Fibroblast of lung (primary cell): ENCODE data around the gene CAMK1G. TPM values are rescaled to one million over a fixed set of nuclear protein-coding genes. Genes with fewer than 3 reads are reported as not detected.

ENCODE experiments used
- DNase-seq, 2 donors: peaks; one replicate each; pipeline versions ENCODE4 v3.0.0 to v3.0.0-alpha.2; 2010; ENCODE audit warnings: low read depth in 2 of 2
- H2AFZ ChIP-seq: 2 replicates; pipeline ENCODE4 v1.5.1; 2012; ENCODE audit warnings: low read length, control low read depth, inconsistent platforms
- H3K27ac ChIP-seq: 2 replicates; pipeline ENCODE4 v1.5.1; 2011; ENCODE audit warnings: low read length, control low read depth; ENCODE audit not compliant: insufficient read depth
- H3K27me3 ChIP-seq: 2 replicates; pipeline ENCODE4 v1.5.1; 2011; ENCODE audit warnings: mild to moderate bottlenecking, low read length; ENCODE audit not compliant: control insufficient read depth, insufficient read depth
- H3K36me3 ChIP-seq: 2 replicates; pipeline ENCODE4 v1.5.1; 2011; ENCODE audit warnings: low read length; ENCODE audit not compliant: control insufficient read depth, insufficient read depth
- H3K4me1 ChIP-seq: 2 replicates; pipeline ENCODE4 v1.5.1; 2011; ENCODE audit warnings: low read length; ENCODE audit not compliant: control insufficient read depth, insufficient read depth; ENCODE audit errors: extremely low read depth
- H3K4me2 ChIP-seq: 2 replicates; pipeline ENCODE4 v1.5.1; 2011; ENCODE audit warnings: low read length, control low read depth; ENCODE audit not compliant: insufficient read depth; ENCODE audit errors: extremely low read depth
- H3K4me3 ChIP-seq, 4 experiments: fragments of 200-600 bp in 1 of 4; sonication (generic) in 1 of 4; replicated peaks in 1 of 4; 2 replicates each; pipeline ENCODE4 v1.5.1; 2011 to 2016; ENCODE audit warnings: low read length in 4 of 4, low read depth in 3 of 4, mild to moderate bottlenecking in 3 of 4, control low read depth in 2 of 4, inconsistent platforms in 1 of 4, mixed read lengths in 1 of 4; ENCODE audit not compliant: insufficient read depth in 1 of 4; ENCODE audit errors: control extremely low read depth in 1 of 4
- H3K79me2 ChIP-seq: 2 replicates; pipeline ENCODE4 v1.5.1; 2012; ENCODE audit warnings: mild to moderate bottlenecking, low read length, inconsistent platforms; ENCODE audit not compliant: control insufficient read depth, insufficient read depth
- H3K9ac ChIP-seq: 2 replicates; pipeline ENCODE4 v1.5.1; 2011; ENCODE audit warnings: mild to moderate bottlenecking, low read length, control low read depth; ENCODE audit not compliant: insufficient read depth
- H3K9me3 ChIP-seq: 2 replicates; pipeline ENCODE4 v1.5.1; 2012; ENCODE audit warnings: low read depth, low read length; ENCODE audit not compliant: control insufficient read depth, insufficient read depth
- H4K20me1 ChIP-seq: 2 replicates; pipeline ENCODE4 v1.5.1; 2011; ENCODE audit warnings: low read length; ENCODE audit not compliant: control insufficient read depth, insufficient read depth; ENCODE audit errors: extremely low read depth
- EZH2 ChIP-seq: IDR thresholded peaks from 2 replicates; pipeline ENCODE4 v1.5.1; 2012; ENCODE audit warnings: low read length, control low read depth, mild to moderate bottlenecking; ENCODE audit errors: missing control alignments
- polyA plus RNA-seq, 2 donors: library from polyadenylated mRNA; depleted of rRNA in 1 of 2; stranded (reverse) in 1 of 2; unstranded in 1 of 2; fragments of >200 nt; gene quantifications; 2 replicates each; pipeline ENCODE4 v1.2.1, GENCODE V29; 2011 to 2012; ENCODE audit warnings: missing spikeins in 1 of 2
- total RNA-seq: library from RNA; depleted of rRNA; stranded (reverse); fragments of >200 nt; gene quantifications from 2 replicates; pipeline ENCODE4 v1.2.1, GENCODE V29; 2014
- TF ChIP-seq, protein P1 (sequence below), 2 donors: IDR thresholded peaks in 1 of 2; conservative IDR thresholded peaks in 1 of 2; 1 replicate in 1 of 2; 2 replicates in 1 of 2; pipeline ENCODE4 v1.5.1; 2011 to 2012; ENCODE audit warnings: low read length in 2 of 2, control low read depth in 1 of 2, inconsistent platforms in 1 of 2, low read depth in 1 of 2, mild to moderate bottlenecking in 1 of 2

Gene CAMK1G
- total and polyA plus RNA-seq, 2 donors (not counting 1 experiment from before 2014, with no cell fraction given): 0.96 to 1.7 TPM

DNA sequence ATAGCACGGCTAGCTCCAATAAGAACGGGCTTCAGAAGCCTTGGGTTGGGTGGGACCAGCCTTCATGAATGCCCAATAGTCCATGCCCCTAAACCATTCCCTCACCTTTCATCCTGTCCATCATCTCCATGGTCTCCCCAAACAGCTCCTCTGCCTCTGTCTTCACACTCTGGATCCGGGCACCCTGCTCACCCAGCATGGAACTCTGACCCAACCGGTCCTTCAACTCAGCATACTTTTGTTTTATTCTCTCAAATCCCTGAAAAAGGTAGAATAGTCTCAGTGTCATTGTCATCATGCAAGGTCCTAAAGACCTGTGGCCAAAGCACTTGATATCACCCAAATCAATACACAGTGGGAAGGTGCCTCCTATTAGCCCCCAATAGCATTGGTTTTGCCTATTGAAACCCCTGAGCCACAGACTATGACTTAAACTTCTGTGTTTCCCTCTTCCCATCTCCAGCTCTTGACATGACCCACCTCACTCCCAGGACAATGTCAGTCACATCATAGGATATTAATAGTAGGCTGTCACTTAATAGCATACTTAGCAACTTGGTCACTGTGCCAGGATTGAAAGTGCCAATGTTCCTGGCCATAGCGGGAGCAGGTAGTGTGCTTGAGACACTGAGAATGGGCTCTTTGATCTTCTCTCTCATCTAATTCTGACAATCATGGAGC lies 33.0 kb downstream of the CAMK1G start:
- TF ChIP-seq EZH2: no peak
- TF ChIP-seq, protein P1, sequence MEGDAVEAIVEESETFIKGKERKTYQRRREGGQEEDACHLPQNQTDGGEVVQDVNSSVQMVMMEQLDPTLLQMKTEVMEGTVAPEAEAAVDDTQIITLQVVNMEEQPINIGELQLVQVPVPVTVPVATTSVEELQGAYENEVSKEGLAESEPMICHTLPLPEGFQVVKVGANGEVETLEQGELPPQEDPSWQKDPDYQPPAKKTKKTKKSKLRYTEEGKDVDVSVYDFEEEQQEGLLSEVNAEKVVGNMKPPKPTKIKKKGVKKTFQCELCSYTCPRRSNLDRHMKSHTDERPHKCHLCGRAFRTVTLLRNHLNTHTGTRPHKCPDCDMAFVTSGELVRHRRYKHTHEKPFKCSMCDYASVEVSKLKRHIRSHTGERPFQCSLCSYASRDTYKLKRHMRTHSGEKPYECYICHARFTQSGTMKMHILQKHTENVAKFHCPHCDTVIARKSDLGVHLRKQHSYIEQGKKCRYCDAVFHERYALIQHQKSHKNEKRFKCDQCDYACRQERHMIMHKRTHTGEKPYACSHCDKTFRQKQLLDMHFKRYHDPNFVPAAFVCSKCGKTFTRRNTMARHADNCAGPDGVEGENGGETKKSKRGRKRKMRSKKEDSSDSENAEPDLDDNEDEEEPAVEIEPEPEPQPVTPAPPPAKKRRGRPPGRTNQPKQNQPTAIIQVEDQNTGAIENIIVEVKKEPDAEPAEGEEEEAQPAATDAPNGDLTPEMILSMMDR (conservative IDR thresholded peaks at IDR 0.05 in 1 of 2, IDR thresholded peaks at IDR 0.05 in 1 of 2; ENCODE audit: low read depth in 1 of 2, low read length in 2 of 2): no peak
- Histone ChIP-seq H3K27ac (no peak overlapping the region), H3K27me3 (no peaks in the 10 kb centered on the region), H3K4me1 (no peaks in the 10 kb centered on the region), H3K4me2 (no peak overlapping the region), H3K4me3 (no peak overlapping the region), H3K36me3 (no peaks in the 10 kb centered on the region), H3K79me2 (no peaks in the 10 kb centered on the region), H4K20me1 (no peaks in the 10 kb centered on the region), H2AFZ (no peak overlapping the region), H3K9me3 (no peaks in the 10 kb centered on the region), H3K9ac (no peak overlapping the region)
- no peak for DNase-seq

DNA sequence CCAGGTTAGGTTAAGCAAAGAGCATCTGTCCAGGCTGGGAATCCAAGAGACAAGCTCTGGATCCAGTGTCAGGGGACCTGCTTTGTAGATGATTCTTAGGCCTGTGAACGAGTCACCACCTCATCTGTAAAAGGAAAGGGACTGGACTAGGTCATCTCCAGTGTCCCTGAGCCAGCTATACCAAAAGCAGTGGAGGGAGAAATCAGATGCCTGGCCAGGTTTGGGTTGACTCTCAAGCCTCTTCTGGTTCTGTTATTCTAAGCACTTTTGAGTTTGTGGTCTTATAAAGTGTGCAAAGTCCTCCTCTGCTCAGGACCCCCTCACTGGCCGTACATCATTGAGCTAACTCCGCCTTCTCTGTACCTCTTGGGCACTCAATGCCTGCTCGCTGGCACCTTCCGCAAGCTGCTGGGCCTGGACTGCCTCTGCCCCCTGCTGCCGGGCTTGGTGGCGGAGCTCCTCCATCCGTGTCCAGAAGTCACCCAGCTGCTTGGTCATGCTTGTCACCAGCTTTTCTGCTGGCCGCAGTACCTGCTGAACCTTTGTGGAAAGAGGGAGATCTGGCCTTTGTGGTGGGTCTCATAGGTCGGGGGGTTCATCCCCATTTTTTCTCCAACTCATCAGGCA lies 33.6 kb downstream of the CAMK1G start:
- no peak overlapping the region for H3K9ac ChIP-seq
- H3K4me2 ChIP-seq: no peak overlapping the region
- no peak for DNase-seq
- no peak overlapping the region for H3K27ac ChIP-seq
- TF ChIP-seq, protein P1 (conservative IDR thresholded peaks at IDR 0.05 in 1 of 2, IDR thresholded peaks at IDR 0.05 in 1 of 2; ENCODE audit: low read depth in 1 of 2, low read length in 2 of 2): no peak
- TF ChIP-seq EZH2: no peak
- no peaks in the 10 kb centered on the region for H3K27me3 ChIP-seq
- no peak overlapping the region for H3K4me3 ChIP-seq
- H3K36me3 ChIP-seq: no peaks in the 10 kb centered on the region
- no peaks in the 10 kb centered on the region for H3K79me2 ChIP-seq
- no peaks in the 10 kb centered on the region for H4K20me1 ChIP-seq
- H2AFZ ChIP-seq: no peak overlapping the region
- H3K4me1 ChIP-seq: no peaks in the 10 kb centered on the region
- no peaks in the 10 kb centered on the region for H3K9me3 ChIP-seq

DNA sequence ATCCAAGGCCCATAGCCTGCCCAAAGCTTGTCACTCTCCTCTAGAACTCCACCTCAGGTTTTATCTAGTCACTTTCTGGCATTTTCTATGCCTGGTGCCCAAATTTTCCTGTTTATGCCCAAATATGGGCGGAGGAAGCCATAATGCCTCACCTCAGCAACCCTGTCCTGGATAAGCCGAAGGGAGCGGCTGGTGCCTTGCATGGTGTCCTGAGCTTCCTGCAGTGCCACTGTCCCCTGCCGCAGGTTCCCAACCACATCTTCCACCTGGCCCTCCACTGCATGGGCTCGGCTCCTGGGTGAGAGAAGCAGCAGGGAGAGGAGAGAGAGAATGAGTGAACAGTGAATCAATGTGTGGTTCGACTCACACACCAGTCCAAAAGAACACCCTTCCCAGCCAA lies 34.2 kb downstream of the CAMK1G start:
- no peak overlapping the region for H3K4me3 ChIP-seq
- no peaks in the 10 kb centered on the region for H3K9me3 ChIP-seq
- no peak for DNase-seq
- no peaks in the 10 kb centered on the region for H3K27me3 ChIP-seq
- no peaks in the 10 kb centered on the region for H4K20me1 ChIP-seq
- no peak overlapping the region for H3K4me2 ChIP-seq
- H3K36me3 ChIP-seq: no peaks in the 10 kb centered on the region
- no peaks in the 10 kb centered on the region for H3K79me2 ChIP-seq
- H3K4me1 ChIP-seq: no peaks in the 10 kb centered on the region
- no peak for TF ChIP-seq EZH2
- TF ChIP-seq, protein P1 (conservative IDR thresholded peaks at IDR 0.05 in 1 of 2, IDR thresholded peaks at IDR 0.05 in 1 of 2; ENCODE audit: low read depth in 1 of 2, low read length in 2 of 2): no peak
- no peak overlapping the region for H2AFZ ChIP-seq
- no peak overlapping the region for H3K9ac ChIP-seq
- no peak overlapping the region for H3K27ac ChIP-seq
